B cell (primary cell): Measurements from ENCODE around the gene PALM3. TPM values are rescaled to one million over a fixed set of nuclear protein-coding genes. Genes with fewer than 3 reads are reported as not detected.

ENCODE experiments used
- ATAC-seq: fragments of 200-7000 bp; cut with Tn5 transposase; one replicate; pipeline ENCODE4 v1.10.0; 2021; ENCODE audit warnings: low read depth, mild to moderate bottlenecking, moderate number of reproducible peaks, moderate library complexity
- CTCF ChIA-PET: fragments of 350-600 bp; sonication (Branson Sonifier 250); formaldehyde crosslinking; loops from one replicate; lab custom pipeline; 2021; ENCODE audit warnings: antibody characterized with exemption, inconsistent platforms; lab: Charles Lee
- POLR2A ChIA-PET: fragments of 350-600 bp; sonication (Branson Sonifier 250); formaldehyde crosslinking; loops from one replicate; lab custom pipeline; 2021; ENCODE audit warnings: antibody characterized with exemption; lab: Charles Lee
- DNase-seq: peaks from one replicate; pipeline ENCODE4 v3.0.0; 2013
- H2AFZ ChIP-seq: 2 replicates; pipeline ENCODE4 v1.6.1; 2012; ENCODE audit warnings: mild to moderate bottlenecking, low read depth, low read length; ENCODE audit not compliant: insufficient read depth, poor library complexity, severe bottlenecking
- H3K27ac ChIP-seq, 2 donors: 1 replicate in 1 of 2; 2 replicates in 1 of 2; pipeline ENCODE4 v1.5.1; 2012 to 2013; ENCODE audit warnings: low read length in 2 of 2, mild to moderate bottlenecking in 2 of 2, moderate library complexity in 1 of 2
- H3K27me3 ChIP-seq, 4 experiments: fragments of 200-600 bp in 1 of 4; sonication (generic) in 1 of 4; replicated peaks in 1 of 4; 1 replicate in 2 of 4; 2 replicates in 2 of 4; pipeline versions ENCODE4 v1.6.1 to v1.7.0; 2013 to 2016; ENCODE audit warnings: low read length in 3 of 4, mild to moderate bottlenecking in 2 of 4, mixed read lengths in 1 of 4, moderate library complexity in 1 of 4; ENCODE audit not compliant: insufficient read depth in 4 of 4, control insufficient read depth in 3 of 4; ENCODE audit errors: control extremely low read depth in 1 of 4
- H3K36me3 ChIP-seq, 2 experiments: replicated peaks in 1 of 2; 1 replicate in 1 of 2; 2 replicates in 1 of 2; pipeline versions ENCODE4 v1.6.1 to v1.7.1; 2013; ENCODE audit warnings: low read length in 1 of 2; ENCODE audit not compliant: insufficient read depth in 2 of 2, control insufficient read depth in 1 of 2; ENCODE audit errors: control extremely low read depth in 1 of 2, extremely low read depth in 1 of 2
- H3K4me1 ChIP-seq, 2 donors: fragments of 200-600 bp in 1 of 2; sonication (generic) in 1 of 2; 1 replicate in 1 of 2; 2 replicates in 1 of 2; pipeline versions ENCODE4 v1.5.1 to v1.6.1; 2013 to 2017; ENCODE audit warnings: low read length in 2 of 2; ENCODE audit not compliant: control insufficient read depth in 2 of 2, insufficient read depth in 2 of 2
- H3K4me2 ChIP-seq: replicated peaks from 2 replicates; pipeline ENCODE3; 2012; ENCODE audit warnings: mild to moderate bottlenecking, low read depth, low read length; ENCODE audit not compliant: poor library complexity, severe bottlenecking
- H3K4me3 ChIP-seq, 5 experiments: fragments of 200-600 bp in 1 of 5; sonication (generic) in 1 of 5; 1 replicate in 3 of 5; 2 replicates in 2 of 5; pipeline versions ENCODE4 v1.5.1 to v1.7.0; 2011 to 2016; ENCODE audit warnings: low read length in 4 of 5, mild to moderate bottlenecking in 4 of 5, low read depth in 2 of 5, control low read depth in 1 of 5, moderate library complexity in 1 of 5; ENCODE audit not compliant: insufficient read depth in 1 of 5; ENCODE audit errors: control extremely low read depth in 1 of 5, extremely low read depth in 1 of 5
- H3K79me2 ChIP-seq: fragments of 200-600 bp; sonication (generic); one replicate; pipeline ENCODE4 v1.6.0; 2016; ENCODE audit warnings: low read length; ENCODE audit not compliant: control insufficient read depth, insufficient read depth
- H3K9ac ChIP-seq: fragments of 200-600 bp; sonication (generic); 2 replicates; pipeline ENCODE4 v1.6.1; 2017; ENCODE audit warnings: mild to moderate bottlenecking, low read length, moderate library complexity
- H3K9me3 ChIP-seq, 3 donors: one replicate each; pipeline versions ENCODE4 v1.6.1 to v1.7.1; 2013; ENCODE audit warnings: low read length in 2 of 3; ENCODE audit not compliant: control insufficient read depth in 2 of 3, insufficient read depth in 1 of 3; ENCODE audit errors: control extremely low read depth in 1 of 3
- H4K20me1 ChIP-seq: 2 replicates; pipeline ENCODE4 v1.6.0; 2012; ENCODE audit warnings: mild to moderate bottlenecking, low read length; ENCODE audit not compliant: insufficient read depth, control insufficient read depth, poor library complexity, severe bottlenecking
- H3K27ac Mint-ChIP-seq: one replicate; pipeline ENCODE4 v1.8.0; 2021; ENCODE audit warnings: mixed read lengths
- H3K27me3 Mint-ChIP-seq: one replicate; pipeline ENCODE4 v1.8.0; 2021; ENCODE audit warnings: mixed read lengths
- H3K4me1 Mint-ChIP-seq: one replicate; pipeline ENCODE4 v1.8.0; 2021; ENCODE audit warnings: mixed read lengths
- H3K4me3 Mint-ChIP-seq: one replicate; pipeline ENCODE4 v1.8.0; 2021; ENCODE audit warnings: mixed read lengths
- H3K9me3 Mint-ChIP-seq: one replicate; pipeline ENCODE4 v1.8.0; 2022; ENCODE audit warnings: mixed read lengths; ENCODE audit not compliant: insufficient read depth
- CTCF ChIP-seq: fragments of 200-600 bp; IDR thresholded peaks from one replicate; pipeline ENCODE4 v1.8.0; 2022; ENCODE audit warnings: antibody characterized with exemption, mild to moderate bottlenecking
- EZH2 ChIP-seq: IDR thresholded peaks from 2 replicates; pipeline ENCODE4 v1.6.1; 2012; ENCODE audit warnings: borderline replicate concordance, low read depth, mild to moderate bottlenecking, moderate library complexity, low read length; ENCODE audit not compliant: insufficient read depth, poor library complexity, severe bottlenecking
- WGBS: methylation state at CpG from one replicate; pipeline ENCODE4 v1.1.5; 2013; ENCODE audit warnings: missing lambda C conversion rate; ENCODE audit not compliant: insufficient coverage; 5-methylcytosine and 5-hydroxymethylcytosine counted together
- intact Hi-C: fragments of 100-400 bp; cut with micrococcal nuclease; formaldehyde crosslinking; loops from one replicate; pipeline ENCODE4 v1.10.0; 2022
- polyA plus RNA-seq: library from polyadenylated mRNA; depleted of rRNA; stranded (reverse); fragments of >200 nt; gene quantifications from 2 replicates; pipeline ENCODE4 v1.2.3, GENCODE V29; 2012
- total RNA-seq, 2 donors: library from RNA; stranded (reverse); fragments of 120-200 nt in 1 of 2; gene quantifications; 1 replicate in 1 of 2; 2 replicates in 1 of 2; pipeline versions ENCODE4 v1.2.3 to v1.2.4, GENCODE V29; 2013 to 2022

The PALM3 gene
- total and polyA plus RNA-seq, 2 donors (not counting 1 experiment from before 2014, with no cell fraction given): not detected

GRCh38 chr19:14005349-14006084, 56.4 kb downstream of the PALM3 start:
- ATAC-seq (peak; percentile 60), DNase-seq (peak; percentile 95)
- peak overlapping the region; percentile 97 for H3K27ac Mint-ChIP-seq
- intact Hi-C loops: loop anchor here (1.0 to 5.0 kb wide), 11 partner anchors 10 to 903 kb away; partner anchors contain the start of genes ADGRE5, DCAF15, LYL1 and ZSWIM4
- WGBS: 3% methylated on average over 45 of the region's 50 CpGs
- ChIA-PET POLR2A (interaction anchor here (0.5 to 5.0 kb wide), 18 partner anchors 10 to 1942 kb away, joined by 3 to 42 read pairs (median 6); partner anchors contain the start of genes ASF1B, DCAF15, IL27RA and RLN3), CTCF (interaction anchor here (0.6 to 2.2 kb wide), 12 partner anchors 18 to 853 kb away, joined by 3 to 12 read pairs (median 4); partner anchors contain the start of genes DCAF15 and IL27RA)
- no peaks in the 10 kb centered on the region for H3K27me3 ChIP-seq
- no peaks in the 10 kb centered on the region for H3K9me3 ChIP-seq
- peak overlapping the region in 4 of 5 experiments; percentile 74 to 96 (median 84) for H3K4me3 ChIP-seq
- no peaks in the 10 kb centered on the region for H3K36me3 ChIP-seq
- peaks cover 50 to 56% of the 10 kb centered on the region in 2 donors for H3K4me1 ChIP-seq
- H3K27ac ChIP-seq: peak overlapping the region; percentile 99 to 100
- H3K79me2 ChIP-seq: peaks cover 18% of the 10 kb centered on the region
- peaks cover 54% of the 10 kb centered on the region for H3K4me1 Mint-ChIP-seq
- H3K9me3 Mint-ChIP-seq: no peaks in the 10 kb centered on the region
- no peak overlapping the region for H2AFZ ChIP-seq
- peak overlapping the region; percentile 90 for H3K4me3 Mint-ChIP-seq
- no peaks in the 10 kb centered on the region for H4K20me1 ChIP-seq
- H3K9ac ChIP-seq: peak overlapping the region; percentile 100
- no peaks in the 10 kb centered on the region for H3K27me3 Mint-ChIP-seq
- peak overlapping the region; percentile 87 for H3K4me2 ChIP-seq
- TF ChIP-seq CTCF (no peak), EZH2 (no peak)
